ENCODE results near the gene ADNP2.

DNA sequence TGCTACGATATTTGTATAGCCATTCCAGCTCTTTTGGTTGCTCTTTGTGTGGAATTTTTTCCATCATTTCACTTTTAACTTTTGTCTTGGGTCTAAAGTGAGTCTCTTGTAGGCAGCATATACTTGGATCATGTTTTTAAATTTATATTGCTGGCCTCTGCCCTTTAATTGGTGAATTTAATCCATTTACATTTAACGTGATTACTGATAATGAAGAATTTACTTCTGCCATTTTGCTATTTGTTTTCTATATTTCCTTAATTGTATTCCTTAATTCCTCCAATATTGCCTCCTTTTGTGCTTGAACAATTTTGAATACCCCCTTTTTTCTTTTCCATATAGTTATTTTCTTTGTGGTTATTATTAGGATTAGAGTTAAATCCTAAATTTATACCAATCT lies 21.0 kb upstream of the ADNP2 start:
- TF ChIP-seq POLR2AphosphoS5 (IDR thresholded peaks at IDR 0.05; ENCODE audit: low read depth, low read length) (no peak), POLR2A (IDR thresholded peaks at IDR 0.05; ENCODE audit: low read depth, low read length) (no peak), TAF1 (IDR thresholded peaks at IDR 0.05; ENCODE audit: borderline replicate concordance, low read depth, low read length) (no peak)
